ENCODE measurements around the gene GPSM3.
"Not testable (repeated sequence)": the region's sequence is repeated elsewhere in the genome, so short reads cannot be mapped to it uniquely, and the experiment has no call there.

GPSM3 gene

GRCh38 chr6:32185681-32186131 is 6.7 kb downstream of the GPSM3 start:
- H3K9me3 ChIP-seq (ENCODE audit: insufficient read depth, low read depth, low read length); H3K27ac ChIP-seq (ENCODE audit: low read depth, low read length); H3K4me3 ChIP-seq (ENCODE audit: low read length); H3K4me1 ChIP-seq (ENCODE audit: insufficient read depth, low read length); H3K27me3 ChIP-seq (ENCODE audit: insufficient read depth, low read length); H3K9ac ChIP-seq (ENCODE audit: low read depth, low read length): not testable (repeated sequence)
- H3K36me3 ChIP-seq (ENCODE audit: insufficient read depth, low read length): peaks cover 51% of the 10 kb centered on the region
- WGBS: 33% methylated on average over 11 of the region's 11 CpGs

- peaks cover 62% of the 10 kb centered on the region for H3K36me3 ChIP-seq (ENCODE audit: insufficient read depth, low read length)
- no peaks in the 10 kb centered on the region for H3K4me1 ChIP-seq (ENCODE audit: insufficient read depth, low read length)
- H3K27me3 ChIP-seq (ENCODE audit: insufficient read depth, low read length): no peaks in the 10 kb centered on the region
- H3K27ac ChIP-seq (ENCODE audit: low read depth, low read length): no peak within 1 kb of the TSS; the same call in 1 of the 2 replicates
- no peak within 1 kb of the TSS for H3K4me3 ChIP-seq (ENCODE audit: low read length)
- WGBS: 82% methylated on average over 6 of the region's 6 CpGs
- H3K9me3 ChIP-seq (ENCODE audit: insufficient read depth, low read depth, low read length): no peaks in the 10 kb centered on the region
- no peak within 1 kb of the TSS for H3K9ac ChIP-seq (ENCODE audit: low read depth, low read length)
These were observed 8.3 kb downstream of the GPSM3 start, which contains the start of gene AGER for GRCh38 chr6:32184084-32184640. Gene AGER (minus strand): TSS chr6:32184253. CDS start chr6:32184222, 31 bp downstream.

GRCh38 chr6:32183483-32184083 is 8.9 kb downstream of the GPSM3 start:
- Histone ChIP-seq H3K9ac (ENCODE audit: low read depth, low read length) (no peak overlapping the region), H3K27me3 (ENCODE audit: insufficient read depth, low read length) (no peaks in the 10 kb centered on the region), H3K36me3 (ENCODE audit: insufficient read depth, low read length) (peaks cover 62% of the 10 kb centered on the region), H3K4me1 (ENCODE audit: insufficient read depth, low read length) (no peaks in the 10 kb centered on the region), H3K9me3 (ENCODE audit: insufficient read depth, low read depth, low read length) (no peaks in the 10 kb centered on the region), H3K4me3 (ENCODE audit: low read length) (no peak overlapping the region), H3K27ac (ENCODE audit: low read depth, low read length) (no peak overlapping the region; the same call in 1 of the 2 replicates)
- 94% methylated on average over 15 of the region's 15 CpGs for WGBS

GRCh38 chr6:32183030-32183429 is 9.4 kb downstream of the GPSM3 start:
- H3K36me3 ChIP-seq (ENCODE audit: insufficient read depth, low read length): peaks cover 60% of the 10 kb centered on the region
- H3K27me3 ChIP-seq (ENCODE audit: insufficient read depth, low read length): no peaks in the 10 kb centered on the region
- H3K4me1 ChIP-seq (ENCODE audit: insufficient read depth, low read length): no peaks in the 10 kb centered on the region
- no peak overlapping the region for H3K4me3 ChIP-seq (ENCODE audit: low read length)
- H3K27ac ChIP-seq (ENCODE audit: low read depth, low read length): no peak overlapping the region; the same call in 1 of the 2 replicates
- no peaks in the 10 kb centered on the region for H3K9me3 ChIP-seq (ENCODE audit: insufficient read depth, low read depth, low read length)
- 92% methylated on average over 3 of the region's 3 CpGs for WGBS
- H3K9ac ChIP-seq (ENCODE audit: low read depth, low read length): no peak overlapping the region

- Histone ChIP-seq H3K27me3 (ENCODE audit: insufficient read depth, low read length) (no peaks in the 10 kb centered on the region), H3K4me1 (ENCODE audit: insufficient read depth, low read length) (no peaks in the 10 kb centered on the region), H3K9me3 (ENCODE audit: insufficient read depth, low read depth, low read length) (no peaks in the 10 kb centered on the region), H3K4me3 (ENCODE audit: low read length) (no peak overlapping the region), H3K9ac (ENCODE audit: low read depth, low read length) (no peak overlapping the region), H3K27ac (ENCODE audit: low read depth, low read length) (no peak overlapping the region), H3K36me3 (ENCODE audit: insufficient read depth, low read length) (peaks cover 56% of the 10 kb centered on the region)
- WGBS: 94% methylated on average over 10 of the region's 10 CpGs
These were observed 9.9 kb downstream of the GPSM3 start for GRCh38 chr6:32182555-32182981.

- WGBS: 95% methylated on average over 10 of the region's 10 CpGs
- Histone ChIP-seq H3K36me3 (ENCODE audit: insufficient read depth, low read length) (peaks cover 50% of the 10 kb centered on the region), H3K4me1 (ENCODE audit: insufficient read depth, low read length) (no peaks in the 10 kb centered on the region), H3K9me3 (ENCODE audit: insufficient read depth, low read depth, low read length) (no peaks in the 10 kb centered on the region), H3K4me3 (ENCODE audit: low read length) (no peak overlapping the region), H3K27ac (ENCODE audit: low read depth, low read length) (no peak overlapping the region), H3K9ac (ENCODE audit: low read depth, low read length) (no peak overlapping the region), H3K27me3 (ENCODE audit: insufficient read depth, low read length) (no peaks in the 10 kb centered on the region)
These were observed 10.4 kb downstream of the GPSM3 start for GRCh38 chr6:32181915-32182529.

- 93% methylated on average over 15 of the region's 15 CpGs for WGBS
- Histone ChIP-seq H3K4me3 (ENCODE audit: low read length) (no peak overlapping the region), H3K36me3 (ENCODE audit: insufficient read depth, low read length) (peaks cover 42% of the 10 kb centered on the region), H3K27me3 (ENCODE audit: insufficient read depth, low read length) (no peaks in the 10 kb centered on the region), H3K27ac (ENCODE audit: low read depth, low read length) (no peak overlapping the region), H3K9ac (ENCODE audit: low read depth, low read length) (no peak overlapping the region), H3K9me3 (ENCODE audit: insufficient read depth, low read depth, low read length) (no peaks in the 10 kb centered on the region), H3K4me1 (ENCODE audit: insufficient read depth, low read length) (no peaks in the 10 kb centered on the region)
These were observed 11.2 kb downstream of the GPSM3 start for GRCh38 chr6:32181148-32181702.

- no peak overlapping the region for H3K9ac ChIP-seq (ENCODE audit: low read depth, low read length)
- peaks cover 3% of the 10 kb centered on the region; the same call in 1 of the 2 replicates for H3K4me1 ChIP-seq (ENCODE audit: insufficient read depth, low read length)
- H3K36me3 ChIP-seq (ENCODE audit: insufficient read depth, low read length): peaks cover 37% of the 10 kb centered on the region
- no peaks in the 10 kb centered on the region for H3K27me3 ChIP-seq (ENCODE audit: insufficient read depth, low read length)
- H3K4me3 ChIP-seq (ENCODE audit: low read length): no peak overlapping the region; the same call in 1 of the 2 replicates
- H3K9me3 ChIP-seq (ENCODE audit: insufficient read depth, low read depth, low read length): no peaks in the 10 kb centered on the region
- WGBS: 96% methylated on average over 9 of the region's 10 CpGs
- no peak overlapping the region for H3K27ac ChIP-seq (ENCODE audit: low read depth, low read length)
These were observed 12.6 kb downstream of the GPSM3 start for GRCh38 chr6:32179766-32180405.

- Histone ChIP-seq H3K36me3 (ENCODE audit: insufficient read depth, low read length) (peaks cover 39% of the 10 kb centered on the region), H3K27ac (ENCODE audit: low read depth, low read length) (peak overlapping the region; percentile 98), H3K4me1 (ENCODE audit: insufficient read depth, low read length) (peaks cover 6% of the 10 kb centered on the region; the same call in 1 of the 2 replicates), H3K9ac (ENCODE audit: low read depth, low read length) (peak overlapping the region; percentile 85), H3K4me3 (ENCODE audit: low read length) (peak overlapping the region; percentile 97), H3K9me3 (ENCODE audit: insufficient read depth, low read depth, low read length) (no peaks in the 10 kb centered on the region), H3K27me3 (ENCODE audit: insufficient read depth, low read length) (no peaks in the 10 kb centered on the region)
- WGBS: 5% methylated on average over 24 of the region's 24 CpGs
These were observed 13.6 kb downstream of the GPSM3 start for GRCh38 chr6:32178547-32179440.

GRCh38 chr6:32177788-32178546 is 14.5 kb downstream of the GPSM3 start, which contains the start of gene RNF5:
Gene RNF5 (plus strand): TSS chr6:32178405. CDS start chr6:32178512, 107 bp downstream.
- peak within 1 kb of the TSS; percentile 97 for H3K4me3 ChIP-seq (ENCODE audit: low read length)
- no peaks in the 10 kb centered on the region for H3K9me3 ChIP-seq (ENCODE audit: insufficient read depth, low read depth, low read length)
- peaks cover 36% of the 10 kb centered on the region for H3K36me3 ChIP-seq (ENCODE audit: insufficient read depth, low read length)
- WGBS: under 1% methylated on average over 33 of the region's 33 CpGs
- peak within 1 kb of the TSS; percentile 85 for H3K9ac ChIP-seq (ENCODE audit: low read depth, low read length)
- H3K27ac ChIP-seq (ENCODE audit: low read depth, low read length): peak within 1 kb of the TSS; percentile 98
- H3K27me3 ChIP-seq (ENCODE audit: insufficient read depth, low read length): no peaks in the 10 kb centered on the region
- H3K4me1 ChIP-seq (ENCODE audit: insufficient read depth, low read length): peaks cover 12% of the 10 kb centered on the region; the same call in 1 of the 2 replicates

Data from HUES64 (cell line).